HG03097 (cell line): ENCODE measurements around the gene SRP72.
"Not testable (repeated sequence)": the region's sequence is repeated elsewhere in the genome, so short reads cannot be mapped to it uniquely, and the experiment has no call there.

Experiments used
- ATAC-seq: cut with Tn5 transposase; IDR thresholded peaks from one replicate; pipeline ENCODE4 v1.9.1; 2021; ENCODE audit not compliant: unreplicated experiment, low FRiP score

SRP72 gene, protein sequence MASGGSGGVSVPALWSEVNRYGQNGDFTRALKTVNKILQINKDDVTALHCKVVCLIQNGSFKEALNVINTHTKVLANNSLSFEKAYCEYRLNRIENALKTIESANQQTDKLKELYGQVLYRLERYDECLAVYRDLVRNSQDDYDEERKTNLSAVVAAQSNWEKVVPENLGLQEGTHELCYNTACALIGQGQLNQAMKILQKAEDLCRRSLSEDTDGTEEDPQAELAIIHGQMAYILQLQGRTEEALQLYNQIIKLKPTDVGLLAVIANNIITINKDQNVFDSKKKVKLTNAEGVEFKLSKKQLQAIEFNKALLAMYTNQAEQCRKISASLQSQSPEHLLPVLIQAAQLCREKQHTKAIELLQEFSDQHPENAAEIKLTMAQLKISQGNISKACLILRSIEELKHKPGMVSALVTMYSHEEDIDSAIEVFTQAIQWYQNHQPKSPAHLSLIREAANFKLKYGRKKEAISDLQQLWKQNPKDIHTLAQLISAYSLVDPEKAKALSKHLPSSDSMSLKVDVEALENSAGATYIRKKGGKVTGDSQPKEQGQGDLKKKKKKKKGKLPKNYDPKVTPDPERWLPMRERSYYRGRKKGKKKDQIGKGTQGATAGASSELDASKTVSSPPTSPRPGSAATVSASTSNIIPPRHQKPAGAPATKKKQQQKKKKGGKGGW

DNA sequence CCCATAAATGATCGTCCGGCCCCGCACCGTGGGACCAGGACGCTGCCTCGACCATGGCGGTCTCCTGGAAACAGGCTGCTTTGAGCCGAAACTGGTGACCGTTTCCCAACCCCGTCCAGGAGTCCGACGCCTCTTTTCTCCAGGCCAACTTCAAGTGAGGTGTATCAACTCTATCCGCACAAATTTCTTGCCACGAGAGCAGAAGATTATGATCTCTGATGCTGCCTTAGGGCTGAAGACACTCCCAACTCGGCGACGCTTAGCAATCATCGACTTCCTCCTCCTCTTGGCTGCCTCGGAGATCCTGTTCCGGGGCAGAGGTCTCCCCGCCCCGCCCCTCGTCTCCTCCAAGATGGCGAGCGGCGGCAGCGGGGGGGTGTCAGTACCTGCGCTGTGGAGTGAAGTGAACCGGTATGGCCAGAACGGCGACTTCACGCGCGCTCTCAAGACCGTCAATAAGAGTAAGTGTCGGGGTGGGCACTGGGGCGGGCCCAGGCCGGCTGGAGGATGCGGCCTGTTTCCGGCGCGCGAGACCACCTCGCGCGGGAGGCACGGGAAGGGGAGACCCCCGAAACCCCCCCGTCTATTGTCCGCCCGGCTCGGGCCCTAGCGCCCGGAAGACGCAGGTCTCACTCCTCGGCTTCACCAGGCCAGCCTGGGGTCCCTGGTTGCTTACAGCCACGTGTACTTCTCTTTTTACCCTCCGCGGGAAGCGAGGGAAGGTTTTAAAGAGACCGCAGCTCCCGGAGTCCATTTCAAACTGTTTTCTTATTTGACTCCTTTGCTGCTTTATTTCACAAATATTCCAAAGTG, at the start of gene SRP72:
Gene SRP72 (plus strand): TSS at position 334 of the 813 bp plus-strand sequence. CDS start 19 bp downstream, at position 353.
- ATAC-seq = peak; percentile 89

DNA sequence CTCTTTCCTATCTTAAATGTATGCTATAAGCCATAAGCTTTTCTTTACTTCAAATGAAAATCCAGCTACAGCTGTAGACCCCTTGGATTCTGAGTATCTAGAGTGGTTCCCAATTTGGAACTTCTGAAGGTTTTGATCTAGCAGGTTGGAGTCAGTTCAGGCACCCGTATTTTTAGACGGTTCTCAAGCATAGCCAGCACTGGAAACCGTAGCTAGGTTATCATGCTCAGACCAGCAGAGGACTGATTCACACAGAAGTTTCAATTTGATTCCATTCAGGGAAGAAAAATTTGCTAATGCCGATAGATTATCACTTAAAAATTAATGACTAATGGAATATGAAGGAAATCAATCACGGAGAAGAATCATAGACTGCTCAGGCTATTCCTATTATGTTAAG, 43.2 kb upstream of the SRP72 start:
- no peak for ATAC-seq

GRCh38 chr4:56424697-56425514, 42.5 kb upstream of the SRP72 start:
- ATAC-seq = no peak

GRCh38 chr4:56425518-56425917, 41.9 kb upstream of the SRP72 start:
- ATAC-seq = no peak

DNA sequence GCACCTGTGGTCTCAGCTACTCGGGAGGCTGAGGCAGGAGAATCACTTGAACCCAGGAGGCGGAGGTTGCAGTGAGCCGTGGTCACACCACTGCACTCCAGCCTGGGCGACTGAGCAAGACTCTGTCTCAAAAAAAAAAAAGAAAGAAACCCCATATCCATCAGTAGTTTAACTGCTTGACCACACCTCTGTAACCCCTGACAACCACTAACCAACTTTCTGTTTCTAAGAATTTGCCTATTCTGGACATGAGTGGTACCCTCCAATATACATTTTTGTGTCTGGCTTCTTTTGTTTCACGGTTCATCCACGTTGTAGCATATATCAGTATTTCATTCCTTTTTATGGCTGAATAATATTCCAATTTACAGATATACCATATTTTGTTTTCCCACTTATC, 41.1 kb upstream of the SRP72 start:
- ATAC-seq = no peak

GRCh38 chr4:56427179-56427578, 40.2 kb upstream of the SRP72 start:
- no peak for ATAC-seq

DNA sequence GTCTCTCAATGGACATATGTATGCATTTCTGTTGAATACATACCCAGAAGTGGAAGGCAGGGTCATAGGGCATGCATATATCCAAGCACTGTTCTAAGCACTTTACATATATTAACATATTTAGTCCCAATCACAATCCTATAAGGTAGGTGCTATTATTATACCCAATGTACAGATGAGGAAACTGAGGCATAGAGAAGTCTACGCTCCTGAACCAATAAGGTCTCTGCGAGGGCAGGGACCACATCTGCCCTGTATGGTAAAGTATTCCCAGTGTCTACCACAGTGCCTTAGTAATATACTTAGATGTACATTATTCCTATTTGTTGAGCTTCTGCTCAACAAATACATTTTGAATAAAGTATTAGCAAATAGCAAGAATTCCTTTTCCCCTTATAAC, 37.2 kb upstream of the SRP72 start:
- no peak for ATAC-seq

DNA sequence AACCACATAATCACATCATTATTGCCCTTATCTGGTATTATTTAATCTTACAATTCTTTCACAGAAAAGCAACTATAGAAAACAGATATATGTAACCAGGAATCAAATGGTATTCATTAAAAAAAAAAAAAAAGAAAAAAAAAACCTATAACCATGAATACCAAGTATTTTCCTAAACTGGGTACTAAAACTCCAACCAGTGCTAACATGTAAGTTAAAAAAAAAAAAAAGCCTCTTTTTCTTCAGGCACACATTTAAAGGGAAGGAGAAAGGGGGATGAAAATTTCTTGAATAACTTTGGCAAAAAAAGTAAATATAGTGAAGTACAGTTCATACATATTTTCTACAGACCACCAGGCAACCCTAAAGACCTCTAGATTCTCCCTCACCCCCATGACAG, 34.1 kb upstream of the SRP72 start:
- ATAC-seq = no peak

DNA sequence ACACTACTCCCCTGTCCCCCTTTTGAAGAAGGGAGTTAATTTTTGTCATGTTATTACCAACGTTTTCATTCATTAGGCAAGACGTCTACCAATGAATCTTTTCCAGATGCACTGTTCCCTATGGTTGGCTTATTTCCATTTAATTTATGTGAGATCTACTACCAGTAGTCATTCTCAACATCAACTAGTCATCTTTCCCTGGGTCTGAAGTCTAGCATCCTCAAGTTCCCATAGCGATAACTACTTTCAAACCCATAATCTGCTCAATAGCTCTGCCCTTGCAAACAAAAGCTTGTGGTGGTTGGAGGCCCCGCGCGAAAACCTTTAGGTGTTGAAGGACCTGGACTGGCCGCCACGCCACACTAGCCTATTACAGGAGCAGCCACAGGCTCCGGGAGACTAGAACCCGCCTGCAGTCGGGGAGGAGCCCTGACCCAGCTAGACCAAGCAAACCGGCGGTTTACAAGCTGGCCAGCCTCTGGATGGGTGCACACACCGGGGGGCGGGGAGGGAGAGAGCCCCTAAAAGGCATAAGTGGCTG, 32.7 kb upstream of the SRP72 start:
- ATAC-seq = peak; percentile 9

- peak; percentile 79 for ATAC-seq
Measured at GRCh38 chr4:56435140-56435926, 32.1 kb upstream of the SRP72 start, which contains the start of gene PPAT. Gene PPAT, minus strand, starts transcription at chr4:56435615. Its CDS starts 138 bp downstream, at chr4:56435477.

GRCh38 chr4:56438766-56439165, 28.7 kb upstream of the SRP72 start:
- no peak for ATAC-seq

DNA sequence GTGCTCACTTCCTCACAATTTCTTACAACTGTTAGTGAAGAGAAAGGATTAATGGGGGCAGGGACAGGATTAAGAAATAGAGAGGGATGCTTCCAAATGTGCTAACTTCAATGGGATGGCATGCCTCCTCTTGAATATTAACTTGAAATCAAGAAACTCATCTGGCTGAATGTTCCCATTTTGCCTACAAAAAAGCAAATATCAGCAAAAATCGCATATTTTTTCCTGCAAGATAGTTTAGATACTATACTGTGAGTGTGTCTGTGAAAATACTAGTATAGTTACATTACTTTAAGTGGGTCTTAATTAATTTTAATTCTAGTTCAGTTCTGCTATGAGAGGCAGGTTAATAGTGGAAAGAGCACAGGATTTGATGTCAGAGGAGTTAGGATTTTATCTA, 26.4 kb upstream of the SRP72 start:
- ATAC-seq = no peak

DNA sequence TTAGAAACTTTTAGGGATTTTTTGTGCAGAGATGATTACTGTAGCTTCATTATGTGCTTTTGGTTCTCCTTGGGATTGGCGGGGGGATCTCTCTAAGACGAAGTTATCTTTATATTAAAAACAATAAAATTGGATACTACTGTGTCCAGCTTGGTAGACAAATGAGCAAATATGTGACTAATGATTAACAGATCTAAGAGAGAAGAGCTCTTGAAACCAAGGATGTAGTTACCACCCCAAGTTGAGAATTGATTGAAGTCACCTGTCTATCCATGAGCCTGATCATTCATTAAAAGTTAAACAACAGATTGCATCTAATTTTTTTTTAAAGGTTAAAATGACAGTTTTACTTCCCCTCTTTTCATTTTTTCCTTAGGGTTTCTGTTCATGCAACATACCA, 22.7 kb upstream of the SRP72 start:
- no peak for ATAC-seq

DNA sequence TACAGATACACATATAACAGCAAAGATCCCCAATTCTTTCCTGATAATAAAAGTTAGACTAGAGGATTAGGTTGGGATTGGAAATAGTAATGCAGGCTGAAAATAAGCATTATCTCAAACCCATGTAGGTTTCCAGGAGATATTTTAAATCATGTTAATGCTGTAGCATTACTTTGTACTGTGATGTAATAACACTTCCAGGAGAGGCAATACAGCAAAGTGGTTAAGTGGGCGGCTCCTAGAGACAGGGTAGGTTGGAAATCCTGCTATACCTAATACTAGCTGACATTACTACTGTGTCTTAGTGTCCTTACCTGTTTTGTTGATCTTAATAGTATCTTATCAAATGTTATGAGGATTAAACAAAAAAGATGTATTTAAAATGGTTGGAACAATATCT, 21.7 kb upstream of the SRP72 start:
- no peak for ATAC-seq

DNA sequence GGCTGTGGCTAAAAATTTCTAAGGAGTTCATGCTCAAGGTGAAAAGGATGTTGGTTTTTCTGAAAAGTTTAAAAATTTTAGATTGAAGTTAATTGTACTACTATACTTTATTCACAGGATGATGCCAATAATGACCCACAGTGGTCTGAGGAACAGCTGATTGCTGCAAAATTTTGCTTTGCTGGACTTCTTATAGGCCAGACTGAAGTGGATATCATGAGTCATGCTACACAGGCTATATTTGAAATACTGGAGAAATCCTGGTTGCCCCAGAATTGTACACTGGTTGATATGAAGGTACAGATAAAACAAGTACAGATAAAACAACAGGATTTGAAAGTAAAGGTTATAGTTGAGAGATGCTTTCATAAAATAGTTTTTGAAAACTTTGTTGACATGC, 19.1 kb upstream of the SRP72 start:
- no peak for ATAC-seq

DNA sequence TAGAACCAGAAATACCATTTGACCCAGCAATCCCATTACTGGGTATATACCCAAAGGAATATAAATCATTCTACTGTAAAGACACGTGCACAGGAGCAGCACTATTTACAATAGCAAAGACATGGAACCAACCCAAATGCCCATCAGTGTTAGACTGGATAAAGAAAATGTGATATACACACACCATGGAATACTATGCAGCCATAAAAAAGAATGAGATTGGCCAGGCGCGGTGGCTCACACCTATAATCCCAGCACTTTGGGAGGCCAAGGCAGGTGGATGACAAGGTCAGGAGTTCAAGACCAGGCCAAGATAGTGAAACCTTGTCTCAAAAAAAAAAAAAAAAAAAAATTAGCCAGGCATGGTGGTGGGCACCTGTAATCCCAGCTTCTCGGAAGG, 17.9 kb upstream of the SRP72 start:
- not testable (repeated sequence) for ATAC-seq

DNA sequence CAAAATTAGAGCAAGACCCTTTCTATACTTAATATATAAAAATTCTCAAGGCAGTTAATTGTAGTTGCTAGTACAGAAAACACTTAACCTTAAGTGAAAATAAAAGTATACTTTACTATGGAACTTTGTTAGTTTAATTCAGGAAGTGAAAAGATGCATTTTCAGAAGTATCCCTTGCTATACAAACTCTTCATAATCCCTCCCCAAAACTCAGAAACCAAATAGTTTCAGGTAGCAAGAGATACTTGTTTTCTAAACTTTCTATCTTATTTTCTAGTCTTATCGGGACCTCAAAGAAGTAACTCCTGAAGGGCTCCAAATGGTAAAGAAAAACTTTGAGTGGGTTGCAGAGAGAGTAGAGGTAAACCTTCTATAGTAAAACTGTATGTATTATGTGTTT, 17.1 kb upstream of the SRP72 start:
- no peak for ATAC-seq

DNA sequence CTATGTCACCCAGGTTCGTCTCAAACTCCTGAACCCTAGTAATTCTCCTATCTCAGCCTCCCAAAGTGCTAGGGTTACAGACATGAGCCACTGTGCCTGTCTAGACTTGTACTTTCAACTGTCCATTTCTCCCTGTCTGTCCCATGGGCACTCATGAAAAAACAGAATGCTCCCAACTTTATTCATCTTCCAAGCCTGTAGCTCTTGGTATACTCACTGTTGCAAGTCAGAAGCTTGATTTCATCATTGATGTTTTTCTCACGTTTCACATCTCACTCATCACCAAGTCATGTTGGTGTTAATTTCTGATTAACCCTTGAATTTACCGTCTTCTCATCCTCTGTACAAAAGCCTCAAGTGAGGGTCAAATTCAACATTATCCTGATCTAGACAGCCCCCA, 7.3 kb upstream of the SRP72 start:
- no peak for ATAC-seq

GRCh38 chr4:56462157-56462556, 5.3 kb upstream of the SRP72 start:
- no peak for ATAC-seq
